Measurements from ENCODE around the gene CDCA7L. TPM values are rescaled to one million over a fixed set of nuclear protein-coding genes. Genes with fewer than 3 reads are reported as not detected.
"Not testable (repeated sequence)": the region's sequence is repeated elsewhere in the genome, so short reads cannot be mapped to it uniquely, and the experiment has no call there.

CDCA7L gene
- total RNA-seq, 1 donor from 2014 or later: 62.5 TPM

DNA sequence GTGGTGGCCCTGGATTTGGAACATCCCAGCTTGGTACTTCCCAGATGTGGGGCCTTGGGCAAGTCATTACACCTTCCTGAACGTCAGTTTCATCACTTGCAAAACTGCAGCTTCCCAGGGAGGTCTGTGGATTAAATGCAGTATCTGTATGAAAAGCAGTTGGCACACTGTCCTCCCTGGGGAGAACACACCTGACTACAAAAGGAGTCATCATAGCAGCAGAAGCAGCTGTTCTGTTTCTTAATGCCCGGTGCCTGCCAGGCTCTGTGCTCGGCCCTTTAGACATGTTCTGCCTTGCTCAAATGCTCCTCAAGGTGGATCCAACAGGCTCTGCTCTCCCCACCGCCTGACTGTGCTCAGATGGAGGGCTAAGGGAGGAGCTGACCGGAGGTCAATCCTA, 31.0 kb downstream of the CDCA7L start:
- ATAC-seq (ENCODE audit: poor library complexity): no peak
- intact Hi-C loops (cut with DNase I): no loop called here
- DNase-seq: no peak

DNA sequence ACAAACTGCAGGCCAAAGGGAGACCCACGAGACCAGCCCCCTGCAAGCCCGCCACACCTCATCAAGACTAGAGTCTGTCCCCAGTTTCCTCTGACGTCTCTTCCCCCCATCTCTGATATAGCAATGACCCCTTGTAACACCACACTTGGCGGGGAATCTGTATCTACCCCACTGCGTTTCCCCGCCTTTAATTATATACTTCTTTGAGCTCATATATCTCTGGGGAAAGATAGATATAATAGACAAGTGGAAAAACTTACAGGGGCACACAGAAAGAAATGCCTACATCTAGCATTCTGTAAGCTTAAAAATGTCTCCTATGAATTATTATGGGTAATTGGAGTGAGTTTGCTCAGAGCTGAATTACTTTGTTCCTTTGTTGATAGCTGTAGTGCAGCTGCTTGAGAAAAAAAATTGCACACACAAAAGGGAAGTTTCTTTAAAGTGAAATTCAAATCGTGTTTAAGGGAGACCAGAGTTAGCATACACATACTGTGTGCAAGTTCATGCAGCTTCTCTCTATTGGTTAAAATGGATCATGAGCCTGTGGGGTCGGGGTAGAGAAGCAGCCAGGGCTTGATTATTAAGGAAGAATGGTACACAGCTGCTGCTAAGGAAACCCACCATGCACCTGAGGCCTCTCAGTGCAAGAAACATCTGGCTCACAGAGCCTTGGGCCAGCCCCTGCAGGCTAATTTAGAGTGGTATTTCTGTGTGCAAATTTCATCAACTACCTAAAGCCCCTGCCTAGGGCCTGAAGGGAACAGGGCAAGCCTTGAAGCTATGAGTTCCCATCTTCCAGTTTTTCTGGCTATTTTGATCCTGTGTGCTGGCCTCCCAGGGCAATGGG, 32.5 kb downstream of the CDCA7L start:
- ATAC-seq (ENCODE audit: poor library complexity) (no peak), DNase-seq (no peak)
- intact Hi-C loops (cut with DNase I): no loop called here

DNA sequence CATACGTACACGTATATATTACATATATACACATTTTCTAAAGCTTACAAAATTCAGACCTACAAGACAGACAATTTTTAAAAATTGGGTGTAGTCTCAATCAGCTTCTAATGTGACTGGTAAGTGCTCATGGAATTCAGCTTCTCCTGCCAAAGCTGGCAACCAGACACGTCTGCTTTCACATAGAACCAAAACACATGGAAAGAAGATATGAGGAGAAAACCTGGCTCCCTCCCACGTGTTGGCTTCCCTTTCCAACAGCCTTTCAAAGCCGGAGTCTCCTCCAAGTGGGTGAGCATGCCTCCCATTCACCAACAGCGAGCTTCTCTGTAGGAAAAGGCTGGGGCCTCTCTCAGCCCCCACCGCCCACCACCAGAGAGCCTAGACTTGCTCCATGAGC, 33.4 kb downstream of the CDCA7L start:
- intact Hi-C loops (cut with DNase I): no loop called here

DNA sequence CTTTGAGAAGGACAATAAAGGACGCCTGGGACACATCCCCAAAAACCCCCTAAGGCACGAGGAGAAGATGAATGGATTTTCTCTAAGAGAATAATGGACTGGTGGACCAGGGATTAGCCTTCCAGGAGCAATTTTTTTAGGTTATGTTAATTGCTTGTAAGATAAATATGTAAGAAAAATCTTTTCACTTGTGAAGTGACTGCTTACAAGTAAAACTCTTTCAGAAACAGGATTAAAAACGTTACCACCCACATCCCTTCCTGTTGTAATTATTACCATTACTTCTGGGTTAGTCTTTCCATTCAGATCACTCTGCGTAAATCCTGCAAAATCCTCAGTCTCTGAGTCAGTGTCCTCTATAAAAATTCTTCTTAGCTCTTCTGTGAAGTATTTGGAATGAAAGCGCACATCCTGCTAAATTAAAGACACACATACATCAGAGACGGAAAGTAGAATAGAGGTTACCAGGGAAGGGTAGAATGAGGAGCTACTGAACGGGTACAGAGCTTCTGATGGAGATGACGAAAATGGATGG, 34.3 kb downstream of the CDCA7L start:
- no peak for ATAC-seq (ENCODE audit: poor library complexity)
- intact Hi-C loops (cut with DNase I): no loop called here
- DNase-seq: no peak

More for the DNA sequence above, 33.4 kb downstream of the CDCA7L start:
- DNase-seq: peak; percentile 70
- ATAC-seq (ENCODE audit: poor library complexity): peak; percentile 78

DNA sequence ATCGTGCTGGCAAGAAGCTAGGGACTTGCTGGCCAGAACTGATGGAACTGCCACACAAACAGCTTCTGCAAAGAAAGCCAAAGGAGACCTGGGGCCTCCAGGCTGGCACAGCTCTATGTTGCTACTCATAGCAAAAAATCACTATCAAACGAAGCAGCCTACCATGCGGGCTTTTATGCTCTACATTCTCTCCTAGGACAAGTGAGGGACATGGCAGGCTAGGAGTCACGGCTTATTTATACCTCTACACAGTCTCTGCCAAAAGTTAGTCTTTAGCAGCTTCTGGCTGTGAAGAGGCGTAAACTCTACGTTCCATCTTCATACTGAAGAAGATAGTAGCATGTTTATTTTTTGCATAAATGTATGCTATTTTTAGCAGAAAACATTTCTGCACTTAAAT, 35.4 kb downstream of the CDCA7L start:
- no peak for DNase-seq
- intact Hi-C loops (cut with DNase I): no loop called here

DNA sequence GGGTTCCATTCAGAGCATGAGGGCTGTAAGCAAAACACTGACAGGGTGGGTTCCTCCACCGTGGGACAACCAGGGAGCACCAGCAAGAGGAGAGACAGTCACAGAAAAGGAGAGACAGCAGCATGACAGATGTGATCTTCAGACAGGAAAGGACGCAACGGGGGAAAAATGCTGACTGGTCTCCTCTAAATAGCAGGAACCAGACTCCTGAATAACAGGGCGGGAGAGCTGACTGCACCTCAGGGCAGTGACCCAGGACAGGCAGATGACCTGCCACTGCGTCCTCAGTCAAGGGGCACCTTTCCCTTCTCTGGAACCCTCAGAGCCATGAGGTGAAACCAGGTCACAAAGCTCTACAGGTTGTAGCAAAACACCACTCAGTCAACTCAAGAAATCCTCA, 37.0 kb downstream of the CDCA7L start:
- intact Hi-C loops (cut with DNase I): no loop called here
- ATAC-seq (ENCODE audit: poor library complexity): no peak
- DNase-seq: no peak

More for the DNA sequence above, 35.4 kb downstream of the CDCA7L start:
- ATAC-seq (ENCODE audit: poor library complexity): peak; percentile 84

DNA sequence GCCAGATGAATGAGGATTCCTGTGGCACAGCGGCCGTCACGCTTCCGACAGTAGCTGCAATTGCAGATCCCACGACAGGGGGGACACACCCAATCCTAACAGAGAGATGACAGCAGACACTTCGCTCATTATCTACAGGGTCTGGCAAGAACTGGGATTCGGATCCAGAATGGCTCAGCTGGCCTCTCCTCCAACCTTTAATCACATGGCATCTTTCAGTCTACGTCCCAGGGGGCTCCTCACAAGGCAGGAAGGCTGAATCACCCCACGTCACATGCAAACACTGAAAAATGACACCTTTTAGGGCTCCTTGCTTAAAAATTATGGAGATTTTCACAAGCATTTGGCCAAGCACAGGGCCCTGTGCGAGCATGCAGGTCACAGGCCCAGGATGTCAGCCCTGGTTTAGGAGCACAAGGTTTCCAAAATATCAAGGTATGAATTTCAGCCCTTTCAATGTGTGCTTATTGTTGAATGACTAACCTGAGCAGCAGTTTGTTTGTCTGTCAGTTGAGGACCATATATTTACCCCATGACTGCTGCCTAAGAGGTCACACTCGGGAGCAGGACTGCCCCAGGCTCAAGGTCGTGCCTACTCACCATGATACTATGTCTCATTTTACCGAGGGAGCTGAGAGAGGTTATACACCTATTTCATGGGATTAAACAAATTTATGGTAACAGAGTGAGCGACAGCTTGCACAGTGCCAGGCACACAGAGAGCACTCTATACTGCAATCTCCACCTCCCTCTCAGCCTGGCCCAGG, 42.5 kb downstream of the CDCA7L start:
- intact Hi-C loops (cut with DNase I): no loop called here
- ATAC-seq (ENCODE audit: poor library complexity) (peak; percentile 59), DNase-seq (no peak)

DNA sequence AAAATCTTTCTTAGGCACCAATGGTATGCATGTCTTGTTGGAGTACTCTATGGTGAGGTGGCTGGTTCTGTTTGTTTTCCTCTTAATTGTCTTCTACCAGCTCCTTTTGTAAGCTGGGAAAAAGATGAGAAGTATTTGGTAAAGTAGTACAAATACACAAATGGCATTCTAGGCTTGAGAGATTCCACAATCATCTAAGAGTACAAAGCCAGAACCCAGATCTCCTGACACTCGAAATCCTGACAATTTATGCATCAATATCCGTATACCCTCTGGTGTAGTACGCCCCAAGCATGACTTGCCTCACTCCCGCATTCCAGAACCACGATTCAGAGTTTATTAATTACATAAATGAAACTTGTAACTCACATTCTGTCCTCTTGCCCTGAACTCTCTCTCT, 43.5 kb downstream of the CDCA7L start:
- no peak for DNase-seq
- no peak for ATAC-seq (ENCODE audit: poor library complexity)
- intact Hi-C loops (cut with DNase I): no loop called here

DNA sequence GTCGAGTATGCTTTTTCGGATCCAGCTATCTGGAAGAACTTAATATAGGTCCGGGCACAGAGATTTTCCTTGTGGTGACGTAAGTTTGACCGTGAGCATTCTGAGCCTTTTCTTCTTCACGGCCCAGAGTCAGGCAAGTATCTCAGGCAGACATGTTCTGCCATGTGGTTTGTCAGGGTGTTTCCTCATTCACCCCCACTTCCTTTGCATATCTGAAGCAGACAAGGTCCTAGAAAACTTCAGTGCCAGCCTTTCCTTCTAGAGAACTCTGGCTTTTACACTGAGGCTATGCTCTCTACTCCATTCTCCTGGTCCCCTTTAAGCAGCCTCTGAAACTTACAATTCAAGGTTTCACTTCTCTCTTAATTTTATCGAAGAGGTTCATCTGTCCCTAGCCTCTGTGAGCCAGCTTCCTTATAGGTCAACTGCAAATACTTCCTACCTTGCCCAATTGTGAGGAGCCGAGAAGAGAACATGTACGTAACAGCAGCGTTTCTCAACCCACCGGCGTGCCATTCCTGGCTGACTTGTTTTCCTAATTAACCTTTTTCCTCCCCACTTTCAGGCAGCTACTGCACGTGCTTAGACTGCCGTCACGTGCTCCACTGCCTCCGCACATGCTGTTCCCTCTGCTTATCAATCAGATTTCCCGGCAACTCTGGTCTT, 47.3 kb downstream of the CDCA7L start:
- intact Hi-C loops (cut with DNase I): no loop called here
- peak; percentile 43 for ATAC-seq (ENCODE audit: poor library complexity)
- DNase-seq: peak; percentile 46

DNA sequence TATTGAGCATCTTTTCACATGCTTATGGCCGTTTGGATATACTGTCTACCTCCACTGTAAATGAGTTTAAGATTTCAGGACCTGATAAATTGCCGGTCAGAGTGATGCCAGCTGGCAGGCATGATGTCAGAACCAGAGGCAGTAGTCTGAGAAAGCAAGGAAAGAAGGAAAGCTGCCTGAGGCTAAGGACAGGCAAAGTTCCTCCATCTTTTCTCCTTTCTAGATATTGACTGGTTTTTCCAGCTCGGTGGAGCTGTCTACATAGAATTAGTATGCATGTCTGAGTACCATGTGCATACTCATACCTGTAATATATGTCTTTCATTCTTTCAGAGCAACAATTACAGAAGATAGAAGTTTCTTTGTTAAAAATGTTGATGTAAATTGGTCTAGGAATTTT, 52.3 kb downstream of the CDCA7L start:
- DNase-seq (no peak), ATAC-seq (ENCODE audit: poor library complexity) (no peak)
- intact Hi-C loops (cut with DNase I): no loop called here

DNA sequence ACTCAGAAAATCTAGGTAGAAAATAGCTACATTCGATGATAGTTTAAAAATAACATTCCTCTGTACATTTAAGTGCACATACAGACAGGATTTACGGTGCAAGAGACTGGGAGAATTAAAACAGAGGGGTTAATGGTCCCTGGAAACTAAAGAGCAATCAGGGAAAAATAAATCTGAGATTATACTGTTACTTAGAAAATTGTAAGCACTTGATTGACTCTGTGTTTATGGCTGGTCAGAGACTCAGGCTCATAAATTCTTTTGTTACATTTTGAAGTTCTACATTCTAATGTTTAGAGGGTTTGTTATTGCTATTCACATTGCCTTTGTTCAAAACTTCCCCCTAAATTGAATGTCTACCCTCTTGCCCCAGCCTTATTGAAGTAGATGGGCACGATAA, 54.4 kb downstream of the CDCA7L start:
- DNase-seq: no peak
- ATAC-seq (ENCODE audit: poor library complexity): no peak
- intact Hi-C loops (cut with DNase I): no loop called here

DNA sequence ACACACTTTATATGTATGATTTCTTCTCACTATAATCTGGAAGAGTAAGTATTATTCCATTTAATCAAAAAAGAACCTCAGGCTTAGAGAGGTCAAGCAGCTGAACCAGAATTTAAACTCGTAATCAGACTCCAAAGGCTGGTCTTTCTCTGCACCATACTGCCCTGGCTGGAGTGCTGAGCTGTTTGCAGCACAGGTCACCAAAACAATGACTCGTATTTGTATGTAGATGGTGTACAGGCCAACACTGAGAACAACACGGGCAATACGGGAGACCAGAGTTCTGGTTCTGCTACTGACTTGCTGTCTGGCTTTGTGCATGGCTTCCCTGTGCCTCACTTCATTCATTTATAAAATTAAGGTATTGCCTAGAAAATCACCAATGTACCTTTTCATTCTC, 57.9 kb downstream of the CDCA7L start:
- intact Hi-C loops (cut with DNase I): no loop called here
- no peak for DNase-seq
- ATAC-seq (ENCODE audit: poor library complexity): no peak

DNA sequence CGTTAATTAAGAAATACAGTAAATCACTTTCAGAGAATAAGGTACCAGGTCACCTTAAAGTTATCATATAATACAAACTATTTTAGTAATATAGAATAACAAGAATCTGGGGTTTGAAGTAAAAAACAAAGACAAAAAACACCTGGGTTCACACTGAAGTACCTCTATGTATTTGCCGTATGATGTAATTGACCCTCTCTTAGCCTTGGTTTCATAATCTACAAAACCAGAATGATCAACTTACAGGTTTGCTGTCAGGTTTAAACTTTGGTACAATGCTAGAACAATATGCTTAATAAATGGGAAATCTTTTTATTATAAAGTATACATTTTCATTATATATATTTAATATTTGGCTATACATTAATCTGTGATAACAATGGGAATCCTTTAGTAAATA, 58.3 kb downstream of the CDCA7L start:
- intact Hi-C loops (cut with DNase I): no loop called here
- no peak for ATAC-seq (ENCODE audit: poor library complexity)
- DNase-seq: no peak

DNA sequence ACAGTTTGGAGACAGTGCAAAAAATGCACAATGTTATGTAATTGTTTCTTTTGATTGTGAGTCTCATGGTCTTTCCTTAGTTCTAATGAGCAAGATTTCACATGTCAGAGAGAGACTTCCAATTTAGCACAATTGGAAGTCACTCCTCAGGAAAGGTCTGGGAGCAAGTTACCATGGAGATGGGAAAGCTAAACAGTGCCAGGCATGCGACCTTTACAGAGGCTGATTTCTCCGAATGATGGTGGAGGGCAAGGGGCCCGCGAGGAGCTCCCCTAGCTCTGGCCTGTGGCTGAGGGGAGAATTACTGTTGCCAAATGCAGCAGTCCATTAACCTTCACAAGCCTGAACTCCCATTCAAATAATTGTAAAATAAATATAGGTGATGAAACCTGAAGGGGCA, 59.3 kb downstream of the CDCA7L start:
- intact Hi-C loops (cut with DNase I): no loop called here
- DNase-seq (no peak), ATAC-seq (ENCODE audit: poor library complexity) (no peak)

DNA sequence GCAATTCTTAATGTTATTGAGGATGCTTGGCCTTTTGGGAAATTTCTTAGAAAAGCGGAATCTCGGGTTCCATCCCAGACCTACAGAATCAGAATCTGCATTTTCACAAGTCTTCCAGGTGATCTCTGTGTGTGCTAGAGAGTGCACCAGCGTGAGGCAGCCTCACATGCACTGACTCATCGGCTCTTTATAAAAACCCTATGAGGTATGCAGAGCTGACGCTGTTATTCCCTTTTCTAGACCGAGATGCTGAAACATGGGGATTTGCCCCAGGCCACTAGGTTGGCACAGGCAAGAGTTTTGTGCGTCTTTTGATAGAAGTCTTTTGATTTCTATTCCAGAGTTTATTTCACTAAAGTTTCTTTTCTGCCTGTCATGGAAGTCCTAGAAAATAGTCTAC, 61.2 kb downstream of the CDCA7L start:
- intact Hi-C loops (cut with DNase I): no loop called here
- DNase-seq (no peak), ATAC-seq (ENCODE audit: poor library complexity) (no peak)

DNA sequence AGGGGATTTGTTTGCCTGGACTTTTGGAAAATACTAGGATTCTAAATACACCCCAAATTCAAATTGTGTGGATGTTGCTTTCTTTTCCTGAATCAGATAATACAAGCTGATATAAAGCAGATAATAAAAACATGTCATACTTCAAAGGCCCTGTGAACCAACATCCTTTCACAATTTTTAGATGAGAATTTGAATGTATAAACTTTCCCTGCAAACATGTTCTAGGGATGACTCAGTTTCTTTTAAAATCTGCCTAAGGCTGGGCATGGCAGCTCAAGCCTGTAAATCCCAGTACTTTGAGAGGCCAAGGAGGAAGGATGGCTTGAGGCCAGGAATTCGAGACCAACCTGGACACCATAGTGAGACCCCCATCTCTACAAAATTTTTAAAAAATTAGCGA, 62.2 kb downstream of the CDCA7L start:
- intact Hi-C loops (cut with DNase I); DNase-seq; ATAC-seq (ENCODE audit: poor library complexity): not testable (repeated sequence)

DNA sequence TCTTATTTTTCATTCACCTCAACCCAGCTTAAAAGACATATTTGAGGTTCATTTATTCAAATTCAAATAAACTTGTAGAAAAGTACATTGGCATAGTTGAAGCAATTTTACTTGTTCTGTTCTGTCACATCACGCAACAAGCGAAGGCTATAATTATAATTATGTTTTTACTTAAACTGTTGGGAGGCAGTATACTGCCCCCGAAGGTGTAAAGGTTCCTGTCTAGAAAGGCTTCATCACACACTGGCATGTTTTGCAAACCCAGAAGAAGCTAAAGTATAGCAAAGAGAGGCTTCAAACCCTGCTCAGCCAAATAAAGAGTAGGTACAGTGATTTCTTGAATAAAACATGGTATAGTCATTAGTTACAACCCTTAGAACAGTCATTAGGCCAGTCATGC, 62.6 kb downstream of the CDCA7L start:
- DNase-seq (no peak), ATAC-seq (ENCODE audit: poor library complexity) (no peak)
- intact Hi-C loops (cut with DNase I): no loop called here

DNA sequence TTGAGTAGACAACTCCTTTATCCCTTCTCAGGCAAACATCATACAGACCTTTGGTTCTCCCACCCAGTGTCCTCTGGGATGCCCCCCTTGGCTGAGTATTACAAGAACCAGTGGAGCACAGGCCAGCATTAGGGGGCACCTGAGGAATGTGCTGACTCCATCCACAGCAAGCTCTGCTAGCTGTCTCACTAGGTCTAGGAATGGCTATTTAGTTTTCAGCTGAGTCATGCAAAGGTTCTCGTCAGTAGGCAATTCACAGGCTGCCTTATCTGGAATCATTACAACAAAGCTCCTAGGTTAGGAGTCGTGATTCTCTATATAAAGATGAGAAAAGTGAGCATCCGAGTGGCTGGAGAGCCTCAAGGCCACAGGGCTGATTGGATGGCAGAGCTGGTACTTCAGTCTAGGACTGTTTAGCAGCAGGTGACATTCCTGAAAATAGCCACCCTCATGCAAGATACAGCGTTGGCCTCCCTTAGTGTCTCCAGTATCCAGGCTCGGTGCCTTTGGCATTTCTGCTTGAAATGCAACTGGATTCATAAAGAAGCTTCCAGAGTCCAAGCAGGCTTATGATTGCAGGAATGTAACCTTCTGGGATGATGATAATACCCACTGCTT, 75.8 kb downstream of the CDCA7L start:
- peak; percentile 74 for ATAC-seq (ENCODE audit: poor library complexity)
- no peak for DNase-seq
- intact Hi-C loops (cut with DNase I): no loop called here

DNA sequence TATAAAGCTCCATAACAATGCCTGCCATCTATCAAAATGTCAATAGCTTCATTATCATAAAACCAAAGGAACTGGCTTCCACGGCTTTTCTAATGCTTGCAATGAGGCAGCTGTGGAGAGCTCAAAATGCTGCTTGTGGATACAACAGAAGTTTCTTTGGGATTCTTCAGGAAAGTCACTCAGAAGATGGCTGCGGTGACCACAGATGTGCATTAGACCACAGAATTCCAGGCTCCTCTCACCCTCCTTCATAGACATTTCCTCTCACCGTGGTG, 77.2 kb downstream of the CDCA7L start:
- intact Hi-C loops (cut with DNase I): no loop called here

More for the DNA sequence above, 77.2 kb downstream of the CDCA7L start:
- DNase-seq (no peak), ATAC-seq (ENCODE audit: poor library complexity) (no peak)

Measured in Right ventricle myocardium superior (tissue), 1 donor.